Measurements from ENCODE around the gene AFF3.
"Not testable (repeated sequence)": the region's sequence is repeated elsewhere in the genome, so short reads cannot be mapped to it uniquely, and the experiment has no call there.

The AFF3 gene

DNA sequence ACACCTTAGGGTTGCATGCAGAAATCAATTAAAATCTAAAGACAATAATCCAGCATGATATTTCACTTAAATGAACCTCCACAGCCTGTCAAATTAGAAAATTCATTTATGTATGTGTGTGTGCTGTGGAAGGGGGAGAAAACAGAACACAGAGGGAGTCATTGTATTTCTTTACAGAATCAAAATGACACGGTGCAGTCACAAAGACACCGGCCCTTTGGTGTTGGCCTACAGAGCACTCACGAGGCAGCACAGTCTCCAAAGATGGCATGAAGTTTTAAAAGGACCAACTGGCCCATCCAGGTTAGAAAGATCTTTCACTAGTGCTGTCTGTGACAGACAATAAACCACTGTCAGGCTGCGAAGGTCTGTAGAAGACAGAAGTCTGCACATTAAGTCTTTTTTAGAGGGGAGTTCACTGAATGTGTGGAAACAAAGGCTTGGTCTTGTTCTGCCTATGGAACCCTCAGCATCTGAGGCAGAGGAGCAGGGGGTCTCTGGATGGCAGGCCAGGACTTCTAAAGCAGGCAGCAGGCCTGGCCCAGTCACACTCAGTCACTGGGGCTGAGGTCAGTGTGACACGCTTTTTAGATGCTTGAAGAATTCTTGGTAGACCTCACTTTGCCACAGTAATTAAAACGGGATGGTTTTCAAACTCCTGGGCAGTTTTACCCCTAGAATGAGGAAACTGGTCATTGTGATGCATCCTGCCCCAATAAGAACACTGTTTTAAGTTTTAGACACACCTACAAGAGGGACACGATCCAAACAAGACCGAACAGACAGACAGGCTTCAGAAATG is 184.9 kb downstream of the AFF3 start:
- DNase-seq: no peak

DNA sequence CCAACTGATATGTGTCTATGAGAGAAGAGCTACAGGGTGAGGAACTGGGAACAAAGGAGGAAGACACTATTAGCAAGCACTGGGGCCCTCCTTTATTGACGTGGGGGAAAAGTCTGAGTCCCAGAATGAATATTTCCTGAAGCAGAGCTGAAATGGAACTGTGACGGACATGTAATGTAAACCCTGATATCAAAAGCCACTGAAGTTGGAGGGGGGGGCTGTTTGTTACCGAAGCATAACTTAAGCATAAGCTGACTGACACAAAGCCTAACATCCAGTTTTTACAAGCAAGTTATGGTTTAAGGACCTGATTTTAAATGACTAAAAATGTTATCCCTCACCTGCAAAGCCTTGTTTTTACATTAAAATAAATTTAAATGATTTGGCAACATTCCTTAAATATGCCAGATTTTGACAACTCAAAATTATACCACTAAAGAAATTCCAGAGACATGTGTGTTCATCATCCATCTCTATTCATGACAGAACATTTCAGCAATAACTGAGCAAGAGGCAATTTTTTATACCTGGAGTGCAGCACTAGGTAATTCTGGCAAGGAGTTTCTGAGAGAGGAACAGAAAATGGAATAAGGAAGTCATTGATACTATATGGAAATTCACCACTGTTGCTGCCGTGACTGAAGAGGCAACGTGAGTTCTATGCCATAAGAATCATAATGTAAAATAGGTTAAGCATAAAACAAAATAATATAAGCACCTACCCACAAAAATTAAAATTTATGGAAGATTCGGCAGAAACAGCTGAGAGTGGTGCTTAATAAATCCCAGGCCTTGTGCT is 186.0 kb downstream of the AFF3 start:
- DNase-seq: no peak

DNA sequence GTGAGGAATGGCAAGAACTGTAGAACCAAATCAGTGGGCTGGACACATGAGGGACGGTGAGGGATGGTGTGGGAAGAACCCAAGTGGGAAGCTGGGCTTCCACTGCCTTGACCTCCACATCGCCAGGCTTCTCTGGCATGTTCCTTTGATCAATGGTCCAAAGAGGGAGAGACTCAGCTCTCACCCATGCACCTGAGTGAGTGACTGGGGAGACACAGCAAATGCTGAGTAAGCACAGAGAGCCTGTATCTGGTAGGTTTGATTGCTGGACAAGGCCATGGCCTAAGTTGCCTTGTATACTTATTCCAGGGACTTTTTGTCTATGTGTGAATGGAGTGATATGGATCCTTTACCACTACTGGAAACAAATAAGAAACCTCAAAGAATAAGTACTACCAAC is 188.6 kb downstream of the AFF3 start:
- no peak for DNase-seq

DNA sequence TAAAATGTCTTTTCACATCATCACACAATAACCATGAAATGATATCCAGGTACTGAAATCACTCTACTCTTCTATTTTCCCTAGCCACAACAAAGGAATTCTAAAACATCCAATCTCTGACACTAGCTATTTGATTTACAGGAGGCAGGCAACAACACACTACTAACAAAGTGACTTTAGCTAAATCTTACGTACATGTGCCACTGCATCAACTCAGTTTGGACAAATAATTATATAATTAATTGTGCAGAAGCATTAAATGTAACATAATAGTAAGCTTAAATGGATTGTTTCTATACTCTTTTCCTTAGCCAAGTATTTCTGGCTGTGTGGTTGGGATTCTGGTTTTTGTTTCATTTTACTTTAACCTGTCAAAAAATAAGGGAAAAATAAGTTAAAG is 192.4 kb downstream of the AFF3 start:
- DNase-seq: no peak

- no peak for DNase-seq
These were observed 192.9 kb downstream of the AFF3 start for GRCh38 chr2:99949530-99949929.

DNA sequence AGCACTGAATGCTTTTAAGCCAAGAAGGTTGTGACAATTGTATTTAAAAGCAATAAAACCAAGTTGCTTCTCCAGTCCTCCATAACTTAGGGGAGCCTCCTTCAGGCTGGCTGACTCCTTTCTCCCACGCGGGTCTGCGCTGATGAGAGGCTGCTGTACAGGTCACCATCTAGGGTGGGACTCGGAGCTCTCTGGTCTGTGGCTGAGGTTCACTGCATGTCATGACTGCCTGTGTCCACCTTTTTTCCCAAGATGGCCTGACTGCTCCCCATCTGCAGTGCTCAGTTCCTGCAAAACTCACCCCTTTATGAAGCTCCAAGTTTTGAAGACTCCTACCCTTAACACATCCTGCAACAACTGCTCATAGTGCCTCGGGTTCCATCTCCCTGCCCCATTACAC is 194.4 kb downstream of the AFF3 start:
- no peak for DNase-seq

DNA sequence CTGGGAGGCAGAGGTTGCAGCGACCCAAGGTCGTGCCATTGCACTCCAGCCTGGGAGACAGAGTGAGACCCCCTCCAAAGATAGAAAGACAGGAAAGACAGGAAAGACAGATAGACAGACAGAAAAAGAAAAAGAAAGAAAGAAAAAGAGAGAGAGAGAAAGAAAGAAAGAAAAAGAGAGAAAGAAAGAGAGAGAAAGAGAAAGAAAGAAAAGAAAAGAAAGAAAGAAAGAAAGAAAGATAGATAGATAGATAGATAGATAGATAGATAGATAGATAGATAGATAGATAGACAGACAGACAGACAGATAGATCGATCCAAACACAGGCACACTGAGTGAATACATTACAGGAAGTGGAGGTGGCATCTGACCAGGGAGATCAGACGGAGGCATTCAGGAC is 195.0 kb downstream of the AFF3 start:
- not testable (repeated sequence) for DNase-seq

DNA sequence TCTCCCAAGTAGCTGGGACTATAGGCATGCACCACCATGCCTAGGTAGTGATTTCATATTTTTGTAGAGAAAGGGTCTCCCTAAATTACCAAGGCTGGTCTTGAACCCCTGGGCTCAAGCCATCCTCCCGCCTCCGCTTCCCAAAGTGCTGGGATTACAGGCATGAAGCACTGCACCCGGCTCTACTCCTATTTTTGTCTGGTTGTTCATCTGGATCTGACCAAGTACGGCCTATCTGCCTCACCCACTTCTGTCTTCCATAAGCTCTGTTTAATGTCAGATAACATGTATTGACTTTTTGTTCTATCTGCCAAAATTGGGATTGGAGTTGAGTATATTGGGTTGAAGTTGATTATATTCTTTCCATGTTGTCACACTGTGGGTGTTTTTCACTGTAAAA is 198.4 kb downstream of the AFF3 start:
- DNase-seq: no peak

GRCh38 chr2:99942561-99943347 is 199.6 kb downstream of the AFF3 start:
- no peak for DNase-seq

DNA sequence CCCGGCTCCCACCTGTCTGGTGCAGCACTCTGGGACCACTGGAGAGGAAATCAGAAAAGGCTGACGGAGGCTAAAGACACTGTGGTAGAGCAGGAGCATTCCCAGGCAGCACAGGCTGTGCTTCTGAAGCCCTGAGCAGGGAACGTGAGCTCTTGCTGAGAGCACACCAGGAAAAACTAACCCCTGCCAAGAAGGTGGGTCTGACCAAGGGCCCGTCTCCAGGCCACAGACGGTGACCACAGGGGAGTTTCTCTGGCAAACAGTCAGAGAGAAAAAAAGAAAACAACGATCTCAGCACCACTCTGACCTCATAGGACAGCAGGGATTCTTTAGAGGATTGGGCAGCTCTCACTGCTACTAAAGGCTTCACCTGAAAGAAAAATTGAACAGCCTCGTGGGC is 201.4 kb downstream of the AFF3 start:
- no peak for DNase-seq

DNA sequence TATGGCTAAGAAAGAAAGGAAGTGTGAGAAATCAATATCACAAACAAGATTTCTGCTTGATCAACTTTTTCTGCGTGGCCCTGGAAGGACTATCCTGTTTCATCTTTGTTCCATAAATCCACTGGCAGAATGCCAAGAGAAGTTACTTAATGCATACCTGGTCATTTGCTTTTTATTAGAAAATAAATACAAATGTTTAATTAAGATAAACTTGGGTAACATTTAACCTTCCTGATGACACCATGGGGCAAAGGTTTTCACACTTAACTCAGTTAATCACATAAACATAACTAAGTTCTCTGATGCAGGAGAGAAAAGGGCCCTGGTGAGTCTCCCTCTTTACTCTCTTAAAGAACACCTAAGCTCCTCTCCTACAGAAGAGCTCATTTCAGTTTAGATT is 203.3 kb downstream of the AFF3 start:
- no peak for DNase-seq

DNA sequence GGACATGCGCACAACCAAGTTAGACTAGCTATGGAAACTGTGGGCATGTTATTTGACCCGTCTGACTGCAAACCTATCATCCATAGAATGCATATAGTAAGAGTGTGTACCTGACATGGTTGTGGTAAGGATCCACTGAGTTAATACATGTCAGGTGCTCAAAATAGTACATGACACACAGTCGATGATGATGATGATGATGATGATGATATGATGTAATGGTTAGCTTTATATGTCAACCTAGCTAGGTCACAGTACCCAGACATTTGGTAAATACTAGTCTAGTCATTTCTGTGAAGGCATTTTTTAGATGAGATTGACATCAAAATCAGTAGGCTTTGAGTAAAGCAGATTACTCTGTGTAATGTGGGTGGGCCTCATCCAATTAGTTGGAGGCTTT is 204.1 kb downstream of the AFF3 start:
- DNase-seq: no peak

GRCh38 chr2:99936065-99936464 is 206.3 kb downstream of the AFF3 start:
- no peak for DNase-seq

DNA sequence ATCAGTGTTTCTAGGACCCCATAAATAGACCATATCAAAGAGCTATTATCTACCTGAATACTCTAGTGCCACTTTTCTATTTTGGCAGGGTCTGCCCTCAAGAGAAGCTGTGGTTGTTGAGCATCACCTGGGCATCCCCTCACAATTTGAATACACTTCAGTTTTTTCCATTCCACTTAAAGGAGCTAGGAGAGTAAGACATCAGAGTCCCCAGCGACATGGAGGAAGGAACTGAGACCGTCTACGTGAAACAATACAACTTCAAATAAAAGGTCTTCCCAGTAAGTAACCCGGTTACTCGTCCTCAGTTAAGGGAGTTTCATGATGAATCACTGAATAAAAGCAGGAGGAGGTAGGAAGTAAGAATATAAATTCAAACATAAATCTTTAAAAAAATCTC is 206.7 kb downstream of the AFF3 start:
- DNase-seq: no peak

- DNase-seq: no peak
These were observed 208.3 kb downstream of the AFF3 start for GRCh38 chr2:99933894-99934650.

DNA sequence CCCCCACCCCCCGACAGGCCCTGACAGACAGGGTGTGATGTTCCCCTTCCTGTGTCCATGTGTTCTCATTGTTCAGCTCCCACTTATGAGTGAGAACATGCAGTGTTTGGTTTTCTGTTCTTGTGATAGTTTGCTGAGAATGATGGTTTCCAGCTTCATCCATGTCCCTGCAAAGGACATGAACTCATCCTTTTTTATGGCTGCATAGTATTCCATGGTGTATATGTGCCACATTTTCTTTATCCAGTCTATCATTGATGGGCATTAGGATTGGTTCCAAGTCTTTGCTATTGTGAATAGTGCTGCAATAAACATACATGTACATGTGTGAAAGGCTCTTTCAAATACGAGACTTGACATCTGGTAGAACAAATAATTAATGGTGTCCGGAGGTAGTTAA is 208.9 kb downstream of the AFF3 start:
- not testable (repeated sequence) for DNase-seq

GRCh38 chr2:99928470-99929053 is 213.8 kb downstream of the AFF3 start:
- DNase-seq: no peak

DNA sequence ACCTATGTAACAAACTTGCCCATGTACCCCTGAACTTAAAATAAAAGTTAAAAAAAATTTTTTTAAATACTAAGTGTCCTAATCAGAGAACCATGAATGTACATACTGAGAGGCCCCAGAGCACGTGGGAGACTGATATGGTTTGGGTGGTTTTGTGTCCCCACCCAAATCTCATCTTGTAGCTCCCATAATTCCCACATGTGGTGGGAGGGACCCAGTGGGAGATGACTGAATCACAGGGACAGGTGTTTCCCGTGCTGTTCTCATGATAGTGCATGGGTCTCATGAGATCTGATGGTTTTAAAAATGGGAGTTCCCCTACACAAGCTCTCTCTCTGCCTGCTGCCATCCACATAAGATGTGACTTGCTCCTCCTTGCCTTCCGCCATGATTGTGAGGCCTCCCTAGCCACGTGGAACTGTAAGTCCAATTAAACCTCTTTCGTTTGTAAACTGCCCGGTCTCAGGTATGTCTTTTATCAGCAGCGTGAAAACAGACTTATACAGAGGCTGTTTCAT is 214.6 kb downstream of the AFF3 start:
- DNase-seq: not testable (repeated sequence)

GRCh38 chr2:99926986-99927385 is 215.4 kb downstream of the AFF3 start:
- no peak for DNase-seq

DNA sequence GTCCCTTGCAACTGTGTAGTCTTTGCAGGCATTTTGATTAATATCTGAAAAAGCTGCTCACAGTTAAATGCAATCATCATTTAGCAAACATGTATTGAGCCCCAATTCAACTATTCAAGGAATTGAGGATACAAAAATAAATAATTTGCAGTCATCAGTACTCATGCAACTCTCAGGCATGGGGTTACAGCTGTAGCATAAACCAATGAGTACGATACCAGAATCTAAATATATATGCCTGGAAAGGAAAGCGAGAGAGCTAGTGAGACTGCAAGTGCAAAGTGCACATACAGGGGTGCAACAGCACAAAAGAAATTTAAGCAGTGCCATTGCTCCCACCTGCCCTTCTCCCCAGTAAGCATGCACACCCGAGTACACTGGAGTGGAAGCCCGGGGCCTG is 216.4 kb downstream of the AFF3 start:
- no peak for DNase-seq

GRCh38 chr2:99922664-99923063 is 219.7 kb downstream of the AFF3 start:
- DNase-seq: no peak

- no peak for DNase-seq
These were observed 220.5 kb downstream of the AFF3 start for GRCh38 chr2:99921903-99922302.
